ENCODE measurements around the gene FILIP1L. TPM values are rescaled to one million over a fixed set of nuclear protein-coding genes. Genes with fewer than 3 reads are reported as not detected.

Gene FILIP1L
- total and polyA plus RNA-seq, 2 of the 8 experiments (the other 6 are each of a cell fraction or from before 2014, with no cell fraction given) = 0.06 to 0.09 TPM

DNA sequence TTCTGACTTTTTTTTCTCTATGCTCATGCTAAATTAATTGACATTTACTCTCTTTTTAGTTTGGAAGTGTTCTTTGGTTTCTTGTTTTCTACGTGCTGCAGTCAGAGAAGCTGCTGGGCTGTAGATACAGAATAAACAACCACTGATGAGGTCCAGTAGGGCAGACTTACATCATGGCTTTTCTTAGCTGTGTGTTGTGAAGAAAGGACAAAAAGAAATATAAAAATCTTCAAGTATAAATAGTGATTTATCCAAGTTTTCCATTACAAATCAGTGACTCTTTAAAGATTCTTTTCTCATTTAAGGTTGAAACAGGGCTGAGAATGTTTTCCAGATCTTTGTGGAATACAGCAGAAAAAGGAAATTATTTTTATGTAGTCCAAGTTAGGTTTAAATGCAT is 174.4 kb downstream of the FILIP1L start (continued):
- TF ChIP-seq KDM1A (IDR thresholded peaks at IDR 0.05; ENCODE audit: borderline replicate concordance, low read length) (no peak), BCL11A (IDR thresholded peaks at IDR 0.05; ENCODE audit: low read depth in 2 of 2, low read length in 2 of 2) (no peak), CHD2 (IDR thresholded peaks at IDR 0.05; ENCODE audit: low read length) (no peak)

All from H1 (cell line).